Measurements from ENCODE around the gene NXF1. TPM values are rescaled to one million over a fixed set of nuclear protein-coding genes. Genes with fewer than 3 reads are reported as not detected.
"Not testable (repeated sequence)": the region's sequence is repeated elsewhere in the genome, so short reads cannot be mapped to it uniquely, and the experiment has no call there.

Gene NXF1
- 100 to 1,000 TPM; 108 to 134 (median 119) TPM for polyA plus RNA-seq (ENCODE audit: insufficient read length in 4 of 4)

GRCh38 chr11:62805076-62805892 lies at the start of gene NXF1:
Gene NXF1, minus strand, starts transcription at chr11:62805440. Its CDS starts 84 bp downstream, at chr11:62805356.
- DNase-seq (ENCODE audit: low read depth in 4 of 4, low spot score in 2 of 4), result peak; percentile 88 to 94 (median 91)

DNA sequence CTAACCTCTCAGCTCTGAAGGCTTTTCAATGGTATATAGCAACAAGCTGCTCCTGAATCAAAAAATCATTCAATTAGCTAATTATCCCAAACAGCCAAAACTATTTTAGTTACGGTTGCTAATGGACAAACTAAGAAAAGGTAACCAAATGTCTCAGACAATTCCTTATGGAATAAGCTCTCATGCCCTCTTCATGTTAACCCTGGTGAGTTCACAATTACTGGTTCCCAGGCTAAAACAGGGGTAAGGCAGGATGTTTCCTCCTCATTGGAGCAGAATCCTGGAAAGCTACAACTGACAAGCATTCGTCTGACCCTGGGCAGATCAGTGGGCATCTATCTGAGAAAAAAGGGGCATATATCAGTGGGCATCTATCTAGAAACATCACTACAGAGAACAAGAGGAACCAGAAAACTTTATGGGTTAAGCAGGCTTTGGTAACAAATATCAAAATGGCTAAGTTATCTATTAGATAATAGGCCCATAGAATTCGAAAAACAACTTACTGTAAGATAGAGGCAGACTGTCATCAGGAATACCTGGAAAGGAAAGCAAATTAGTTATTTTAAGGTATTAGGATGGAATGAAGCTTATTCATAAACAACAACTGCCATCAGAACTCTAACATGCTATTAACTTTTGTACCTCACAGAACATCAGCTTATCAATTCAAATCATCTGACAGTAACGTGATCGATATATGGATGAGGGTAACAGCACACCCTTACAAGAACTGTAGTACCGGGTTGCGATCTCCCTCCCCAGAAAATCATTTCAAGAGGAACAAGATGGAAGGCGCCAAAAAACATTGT lies 49.0 kb upstream of the NXF1 start:
- DNase-seq (ENCODE audit: low read depth in 4 of 4, low spot score in 2 of 4), result no peak

DNA sequence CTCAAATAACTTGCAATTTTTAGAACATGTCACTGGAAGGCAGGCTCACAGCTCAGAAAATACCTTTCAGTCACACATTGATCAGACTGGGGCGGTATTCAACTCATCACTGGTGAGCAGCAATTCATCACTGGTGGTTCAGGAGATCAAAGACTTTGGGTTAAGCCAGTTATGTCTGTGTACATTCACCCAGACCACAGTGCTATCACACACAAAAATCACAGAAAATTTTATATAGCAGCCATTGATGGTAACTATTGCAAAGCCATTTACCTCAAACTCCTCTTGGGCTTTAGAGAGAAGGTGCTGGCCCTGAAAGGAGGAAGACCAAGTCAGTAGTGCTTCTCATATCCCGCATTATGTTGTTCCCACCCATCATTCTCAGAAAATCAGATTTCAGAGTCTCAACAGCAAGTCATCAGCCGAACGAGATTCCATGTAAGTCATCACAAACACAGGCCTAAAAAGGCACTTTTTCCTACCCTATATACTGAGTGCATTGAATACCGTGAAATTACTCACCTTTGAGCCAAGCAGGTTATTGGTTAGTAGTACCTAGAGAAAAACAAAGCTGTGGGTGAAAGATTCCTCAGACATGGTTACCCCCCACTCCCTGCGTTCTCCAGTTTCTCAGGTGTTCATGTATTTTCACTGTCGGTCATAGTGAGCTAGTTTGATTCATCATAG lies 48.2 kb upstream of the NXF1 start:
- DNase-seq (ENCODE audit: low read depth in 4 of 4, low spot score in 2 of 4), result no peak

GRCh38 chr11:62852523-62853188 lies 47.4 kb upstream of the NXF1 start:
- DNase-seq (ENCODE audit: low read depth in 4 of 4, low spot score in 2 of 4), result no peak

DNA sequence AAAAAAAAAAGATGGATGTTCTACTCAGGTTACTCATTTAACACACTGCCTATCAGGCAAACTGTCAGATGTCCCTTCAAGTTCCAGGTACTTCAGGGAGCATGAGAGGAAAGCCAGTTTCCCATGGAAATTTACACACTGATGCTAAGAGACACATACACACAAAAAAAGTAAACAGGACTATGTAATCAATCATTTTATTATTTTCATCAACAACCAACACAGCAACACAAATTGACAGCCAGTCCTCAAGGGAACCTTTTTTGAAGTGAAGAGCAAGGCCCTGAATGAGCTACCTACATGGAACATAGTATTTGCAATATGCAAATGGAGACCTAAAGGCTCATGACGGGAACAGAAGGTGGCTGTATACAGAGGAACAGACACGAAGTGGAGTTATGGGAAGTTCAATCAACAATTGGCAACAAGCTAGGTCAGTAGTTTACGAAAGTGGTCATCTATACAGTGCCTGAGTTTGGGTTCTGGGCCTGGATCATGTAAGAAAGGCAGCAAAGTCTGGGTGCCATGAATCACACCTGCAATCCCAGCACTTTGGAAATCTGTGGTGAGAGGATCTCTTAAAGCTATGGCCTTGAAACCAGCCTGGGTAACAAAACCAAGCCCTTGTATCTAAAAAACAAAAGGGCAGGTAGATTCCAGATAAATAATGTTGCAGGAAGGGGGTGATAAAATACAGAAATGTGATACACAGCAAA lies 46.7 kb upstream of the NXF1 start:
- no peak for DNase-seq (ENCODE audit: low read depth in 4 of 4, low spot score in 2 of 4)

DNA sequence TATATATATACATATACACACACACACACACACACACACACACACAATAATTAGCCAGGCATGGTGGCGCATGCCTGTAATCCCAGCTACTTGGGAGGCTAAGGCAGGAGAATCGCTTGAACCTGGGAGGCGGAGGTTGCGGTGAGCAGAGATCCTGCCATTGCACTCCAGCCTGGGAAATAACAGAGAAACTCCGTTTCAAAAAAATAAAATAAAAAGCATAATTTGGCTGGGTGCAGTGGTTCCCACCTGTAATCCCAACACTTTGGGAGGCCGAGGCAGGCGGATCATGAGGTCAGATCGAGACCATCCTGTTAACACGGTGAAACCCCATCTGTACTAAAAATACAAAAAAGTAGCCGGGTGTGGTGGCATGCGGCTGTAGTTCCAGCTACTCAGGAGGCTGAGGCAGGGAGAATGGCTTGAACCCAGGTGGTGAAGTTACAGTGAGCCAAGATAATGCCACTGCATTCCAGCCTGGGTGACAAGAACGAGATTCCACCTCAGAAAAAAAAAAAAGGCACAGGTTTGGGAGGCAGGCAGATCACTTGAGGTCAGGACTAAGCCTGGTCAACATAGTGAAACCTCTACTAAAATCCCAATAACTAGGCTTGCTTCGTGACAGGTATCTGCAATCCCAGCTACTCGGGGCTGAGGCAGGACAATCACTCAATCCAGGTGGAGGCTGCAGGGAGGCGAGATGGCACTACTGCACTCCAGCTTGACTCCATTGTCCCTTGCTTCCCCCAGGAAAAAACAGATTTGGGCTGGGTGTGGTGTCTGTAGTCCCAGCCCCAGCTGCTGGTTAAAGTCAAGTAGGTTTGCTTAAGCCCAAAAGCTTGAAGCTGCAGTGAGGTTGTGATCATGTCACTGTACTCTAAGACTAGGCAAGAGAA lies 45.9 kb upstream of the NXF1 start:
- no peak for DNase-seq (ENCODE audit: low read depth in 4 of 4, low spot score in 2 of 4)

DNA sequence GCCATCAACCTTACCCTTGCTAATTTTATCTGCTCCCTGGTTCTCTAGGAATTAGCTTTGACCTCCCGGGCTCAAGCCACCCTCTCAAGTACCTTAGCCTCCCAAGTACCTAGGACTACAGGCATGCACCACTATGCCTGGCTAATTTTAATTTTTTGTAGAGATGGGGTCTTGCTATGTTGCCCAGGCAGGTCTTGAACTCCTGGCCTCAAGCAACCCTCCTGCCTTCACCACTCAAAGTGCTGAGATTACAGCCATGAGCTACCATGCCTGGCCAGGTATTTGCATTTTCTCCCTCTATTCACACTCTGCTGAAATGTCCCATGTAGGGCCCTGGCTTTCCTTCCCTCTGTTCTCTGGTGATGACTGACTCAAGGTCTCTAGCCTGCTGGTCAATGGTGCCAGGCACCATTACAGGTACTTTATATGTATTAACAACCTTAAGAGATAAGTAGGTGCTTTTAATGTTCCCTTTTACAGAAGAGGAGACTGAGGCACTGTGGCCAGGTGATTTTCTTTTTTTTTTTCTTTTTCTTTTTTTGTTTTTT lies 42.6 kb upstream of the NXF1 start:
- DNase-seq (ENCODE audit: low read depth in 4 of 4, low spot score in 2 of 4), result no peak

GRCh38 chr11:62846177-62846576 lies 40.9 kb upstream of the NXF1 start:
- no peak for DNase-seq (ENCODE audit: low read depth in 4 of 4, low spot score in 2 of 4)

GRCh38 chr11:62844154-62844553 lies 38.9 kb upstream of the NXF1 start:
- DNase-seq (ENCODE audit: low read depth in 4 of 4, low spot score in 2 of 4), result no peak

DNA sequence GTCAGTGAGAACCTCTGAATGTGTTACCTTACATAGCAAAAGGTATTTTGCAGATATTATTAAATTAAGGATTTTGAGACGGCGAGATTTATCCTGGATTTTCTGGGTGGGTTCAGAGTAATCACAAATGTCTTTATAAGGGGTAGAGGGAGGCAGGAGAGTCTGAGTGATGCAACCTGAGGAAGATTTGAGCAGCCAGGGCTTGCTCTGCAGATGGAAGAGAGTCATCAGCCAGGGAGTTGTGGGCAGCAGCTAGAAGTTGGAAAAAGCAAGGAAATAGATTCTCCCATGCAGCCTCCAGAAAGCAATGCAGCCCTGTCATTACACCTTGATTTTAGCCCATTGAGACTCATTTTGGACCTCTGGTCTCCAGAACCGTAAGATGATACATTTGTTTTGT lies 38.2 kb upstream of the NXF1 start:
- no peak for DNase-seq (ENCODE audit: low read depth in 4 of 4, low spot score in 2 of 4)

- DNase-seq (ENCODE audit: low read depth in 4 of 4, low spot score in 2 of 4), result not testable (repeated sequence)
These were observed 37.7 kb upstream of the NXF1 start for GRCh38 chr11:62842891-62843290.

GRCh38 chr11:62842171-62842741 lies 37.0 kb upstream of the NXF1 start:
- no peak for DNase-seq (ENCODE audit: low read depth in 4 of 4, low spot score in 2 of 4)

GRCh38 chr11:62841361-62842170 lies 36.3 kb upstream of the NXF1 start:
- peak; percentile 91 to 99 (median 94) for DNase-seq (ENCODE audit: low read depth in 4 of 4, low spot score in 2 of 4)

DNA sequence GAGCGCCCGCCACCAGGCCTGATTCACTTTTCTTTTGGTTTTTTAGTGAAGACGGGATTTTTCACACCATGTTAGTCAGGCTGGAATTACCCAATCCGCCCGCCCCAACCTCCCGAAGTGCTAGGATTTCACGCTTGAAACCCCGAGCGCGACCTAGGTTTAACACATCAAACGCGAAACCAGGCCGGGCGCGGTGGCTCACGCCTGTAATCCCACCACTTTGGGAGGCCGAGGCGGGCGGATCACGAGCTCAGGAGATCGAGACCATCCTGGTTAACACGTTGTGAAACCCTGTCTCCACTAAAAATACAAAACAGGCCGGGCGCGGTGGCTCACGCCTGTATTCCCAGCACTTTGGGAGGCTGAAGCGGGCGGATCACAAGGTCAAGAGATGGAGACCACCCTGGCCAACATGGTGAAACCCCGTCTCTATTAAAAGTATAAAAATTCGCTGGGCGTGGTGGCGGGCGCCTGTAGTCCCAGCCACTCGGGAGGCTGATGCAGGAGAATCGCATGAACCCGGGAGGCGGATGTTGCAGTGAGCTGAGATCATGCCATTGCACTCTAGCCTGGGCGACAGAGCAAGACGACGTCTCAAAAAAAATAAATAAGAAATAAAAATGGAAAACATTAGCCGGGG lies 35.6 kb upstream of the NXF1 start:
- peak in 1 of 4 donors; percentile 49 for DNase-seq (ENCODE audit: low read depth in 4 of 4, low spot score in 2 of 4)

- peak; percentile 82 to 95 (median 88) for DNase-seq (ENCODE audit: low read depth in 4 of 4, low spot score in 2 of 4)
These were observed 34.1 kb upstream of the NXF1 start, which contains the start of gene WDR74 for GRCh38 chr11:62839050-62839945. Gene WDR74, minus strand, starts transcription at chr11:62839590. Its CDS starts 20 bp downstream, at chr11:62839570.

DNA sequence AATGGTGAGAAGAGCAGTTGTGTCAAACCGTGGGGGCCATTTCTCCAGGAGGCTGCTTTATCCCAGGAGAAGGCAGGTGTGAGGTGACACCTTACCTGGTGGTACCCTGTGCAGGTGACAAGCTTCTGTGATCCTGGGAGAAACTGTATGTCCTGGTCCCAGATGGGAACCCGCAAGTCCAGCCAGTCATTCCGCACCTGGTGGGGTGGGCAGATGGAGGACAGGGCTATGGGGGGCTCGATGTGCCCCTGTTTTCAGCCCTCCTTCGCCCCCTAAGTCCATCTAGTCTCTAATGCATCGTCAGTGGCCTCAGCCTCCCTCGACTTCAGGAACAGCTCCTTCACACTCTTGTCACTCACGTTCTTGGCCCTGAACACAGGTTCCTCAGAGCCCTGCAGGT lies 30.1 kb upstream of the NXF1 start:
- DNase-seq (ENCODE audit: low read depth in 4 of 4, low spot score in 2 of 4), result no peak

Measured in left renal cortex interstitium (tissue), 4 donors.